K562 (cell line): ENCODE data around the gene GABPB2. TPM values are rescaled to one million over a fixed set of nuclear protein-coding genes. Genes with fewer than 3 reads are reported as not detected.

Source experiments
- ATAC-seq: fragments of 200-7000 bp; cut with Tn5 transposase; 3 replicates; pipeline ENCODE4 v1.9.1; 2020; ENCODE audit warnings: moderate library complexity
- BruUV-seq: library from RNA; stranded (reverse); fragments of 400-500 nt; replicated peaks from 2 replicates; lab custom pipeline; 2021; lab: Mats Ljungman, UMichigan
- CTCF ChIA-PET: fragments of 300-600 bp; formaldehyde crosslinking; extraction: SDS; loops from one replicate; lab custom pipeline; 2021; ENCODE audit warnings: low intra/inter-chr PET ratio; lab: Yijun Ruan, JAX
- POLR2A ChIA-PET: fragments of 300-600, 350-650 bp; sonication (Branson Sonifier 250); formaldehyde crosslinking; extraction: SDS; loops from one replicate; lab custom pipeline; 2021; ENCODE audit warnings: antibody characterized with exemption, inconsistent platforms; lab: Yijun Ruan, JAX
- DNase-seq, 4 experiments: peaks; one replicate each; pipeline versions ENCODE4 v3.0.0 to v3.0.0-alpha.2; 2011 to 2018; ENCODE audit warnings: low spot score in 3 of 4, mixed read lengths in 3 of 4; ENCODE audit errors: extremely low read depth in 1 of 4
- FAIRE-seq: peaks from 2 replicates; lab custom pipeline; 2011; peaks lifted over from hg19 to GRCh38; lab: Jason Lieb, UNC
- H2AFZ ChIP-seq: 2 replicates; pipeline ENCODE4 v1.6.0; 2011; ENCODE audit warnings: low read depth, low read length, control low read depth, inconsistent platforms
- H3K27ac ChIP-seq: fragments of 200-600 bp; 3 replicates; pipeline ENCODE4 v1.8.0; 2011; ENCODE audit warnings: low read depth, mild to moderate bottlenecking, control low read depth, inconsistent platforms, low read length, moderate library complexity, mixed read lengths; ENCODE audit errors: extremely low read depth
- H3K27me3 ChIP-seq, 2 experiments: fragments of 300-600 bp in 1 of 2; 2 replicates in 1 of 2; 3 replicates in 1 of 2; pipeline versions ENCODE4 v1.6.0 to v1.8.0; 2011; ENCODE audit warnings: inconsistent platforms in 2 of 2, low read length in 2 of 2, mild to moderate bottlenecking in 1 of 2, mixed read lengths in 1 of 2, moderate library complexity in 1 of 2; ENCODE audit not compliant: control insufficient read depth in 2 of 2, insufficient read depth in 2 of 2
- H3K36me3 ChIP-seq: fragments of 300-600 bp; 3 replicates; pipeline ENCODE4 v1.8.0; 2011; ENCODE audit warnings: mild to moderate bottlenecking, low read length, inconsistent platforms; ENCODE audit not compliant: control insufficient read depth, insufficient read depth
- H3K4me1 ChIP-seq, 2 experiments: fragments of 200-600 bp in 1 of 2; replicated peaks in 1 of 2; 2 replicates in 1 of 2; 3 replicates in 1 of 2; pipeline versions ENCODE4 v1.5.1 to v1.8.0; 2011; ENCODE audit warnings: inconsistent platforms in 2 of 2, low read length in 2 of 2, mild to moderate bottlenecking in 1 of 2, mixed read lengths in 1 of 2, moderate library complexity in 1 of 2; ENCODE audit not compliant: control insufficient read depth in 2 of 2, insufficient read depth in 2 of 2
- H3K4me2 ChIP-seq: 2 replicates; pipeline ENCODE4 v1.6.1; 2011; ENCODE audit warnings: low read length, control low read depth, inconsistent platforms, mixed read lengths; ENCODE audit not compliant: insufficient read depth
- H3K4me3 ChIP-seq: fragments of 200-600 bp; sonication (generic), shearing (Covaris generic); 2 replicates; pipeline ENCODE4 v1.5.1; 2016; ENCODE audit warnings: control low read depth, inconsistent platforms
- H3K79me2 ChIP-seq: fragments of 200-600 bp; 3 replicates; pipeline ENCODE4 v1.8.0; 2011; ENCODE audit warnings: low read length, inconsistent platforms; ENCODE audit not compliant: control insufficient read depth, insufficient read depth
- H3K9ac ChIP-seq, 2 experiments: 2 replicates each; pipeline versions ENCODE4 v1.6.0 to v1.6.1; 2011; ENCODE audit warnings: low read depth in 2 of 2, low read length in 2 of 2, control low read depth in 1 of 2, inconsistent platforms in 1 of 2, mild to moderate bottlenecking in 1 of 2, mixed read lengths in 1 of 2; ENCODE audit not compliant: insufficient read depth in 1 of 2
- H3K9me1 ChIP-seq: one replicate; pipeline ENCODE4 v1.6.0; 2011; ENCODE audit warnings: inconsistent platforms, mild to moderate bottlenecking, low read length, moderate library complexity; ENCODE audit not compliant: control insufficient read depth, insufficient read depth
- H3K9me3 ChIP-seq: replicated peaks from 2 replicates; pipeline ENCODE4 v1.5.1; 2011; ENCODE audit warnings: low read depth, low read length, inconsistent platforms; ENCODE audit not compliant: control insufficient read depth, insufficient read depth
- H4K20me1 ChIP-seq: replicated peaks from 2 replicates; pipeline ENCODE4 v1.6.1; 2011; ENCODE audit warnings: low read length, inconsistent platforms, mixed read lengths; ENCODE audit not compliant: control insufficient read depth, insufficient read depth
- CAMTA2 ChIP-seq: fragments of 250-450 bp; sonication (Bioruptor Pico); conservative IDR thresholded peaks from 2 replicates; pipeline ENCODE4 v1.5.1; 2022
- CBFA2T3 ChIP-seq: fragments of 450-650 bp; IDR thresholded peaks from 2 replicates; pipeline ENCODE4 v1.6.1; 2017
- ETV5 ChIP-seq: sonication (generic); formaldehyde crosslinking; IDR thresholded peaks from 2 replicates; pipeline ENCODE4 v1.4.0; 2020; ENCODE audit warnings: low read depth, mild to moderate bottlenecking, missing genetic modification reagents
- MEF2D ChIP-seq: conservative IDR thresholded peaks from 2 replicates; pipeline ENCODE4 v1.6.1; 2016; ENCODE audit warnings: low read depth, missing genetic modification characterization, missing compliant biosample characterization
- PCBP1 ChIP-seq: fragments of 200-400 bp; formaldehyde crosslinking; IDR thresholded peaks from 2 replicates; pipeline ENCODE4 v1.6.1; 2018; ENCODE audit warnings: mild to moderate bottlenecking, low read depth, low read length; ENCODE audit not compliant: poor library complexity, severe bottlenecking
- RERE ChIP-seq: sonication (generic); formaldehyde crosslinking; IDR thresholded peaks from 2 replicates; pipeline ENCODE4 v1.8.0; 2023; ENCODE audit warnings: missing genetic modification reagents, mild to moderate bottlenecking, borderline replicate concordance
- RHOXF2B ChIP-seq: fragments of 250-450 bp; sonication (Bioruptor Pico); conservative IDR thresholded peaks from 2 replicates; pipeline ENCODE4 v1.5.1; 2021
- ZNF584 ChIP-seq: fragments of 200-800 bp; sonication (Bioruptor generic); IDR thresholded peaks from 2 replicates; pipeline ENCODE4 v1.6.1; 2016; ENCODE audit warnings: low read depth, mild to moderate bottlenecking, missing genetic modification characterization, missing compliant biosample characterization
- ZZZ3 ChIP-seq: fragments of 450-650 bp; IDR thresholded peaks from 2 replicates; pipeline ENCODE4 v1.6.1; 2016; ENCODE audit warnings: antibody characterized with exemption, mild to moderate bottlenecking, moderate library complexity
- WGBS: fragments of 100-300 bp; shearing (Covaris generic); methylation state at CpG from one replicate; pipeline ENCODE4 v1.1.6; 2016; ENCODE audit warnings: low coverage, mixed read lengths; ENCODE audit not compliant: insufficient coverage; ENCODE audit errors: missing lambda C conversion rate; 5-methylcytosine and 5-hydroxymethylcytosine counted together
- in situ Hi-C: fragments of 300-500 bp; cut with MboI; formaldehyde crosslinking; loops from 4 replicates; pipeline ENCODE4 v1.15.0; 2018; ENCODE audit warnings: inconsistent platforms, mixed read lengths
- intact Hi-C: fragments of 100-400 bp; cut with micrococcal nuclease; formaldehyde crosslinking; loops from 2 replicates; pipeline ENCODE4 v1.14.2; 2022
- polyA plus RNA-seq, 8 experiments: library from polyadenylated mRNA; depleted of rRNA in 4 of 8; stranded (reverse) in 5 of 8; unstranded in 3 of 8; fragments of >200 nt; fragmentation: Nextera tagmentation in 2 of 8; fragmentation: Illumina TruSeq in 1 of 8; extraction: Ambion mirVana in 2 of 8; extraction: Trizol in 1 of 8; gene quantifications; 2 replicates each; pipeline versions ENCODE4 v1.2.1 to v1.2.3, GENCODE V29; 2011 to 2014; ENCODE audit warnings: inconsistent platforms in 1 of 8, missing spikeins in 1 of 8
- total RNA-seq, 7 experiments: library from RNA; depleted of rRNA in 6 of 7; stranded (reverse); fragments of >200 nt in 6 of 7; fragmentation: Illumina TruSeq in 2 of 7; extraction: Trizol in 2 of 7; gene quantifications; 2 replicates each; pipeline versions ENCODE4 v1.2.1 to v1.2.3, GENCODE V29; 2011 to 2021; ENCODE audit warnings: low replicate concordance in 1 of 7

The GABPB2 gene
- total and polyA plus RNA-seq, 9 of the 15 experiments (the other 6 are each of a cell fraction or from before 2014, with no cell fraction given), result 2.2 to 13.3 (median 6.1) TPM

- TF ChIP-seq CBFA2T3 (no peak), MEF2D (tag) (no peak), CAMTA2 (CRISPR knock-in tag) (no peak), ZNF584 (no peak), PCBP1 (no peak)
- TF ChIP-seq, all 486 proteins: peak for 6
Observed at GRCh38 chr1:151144474-151145303, 74.1 kb downstream of the GABPB2 start (continued).

- Histone ChIP-seq H3K9me3 (no peaks in the 10 kb centered on the region), H2AFZ (peak overlapping the region; percentile 92), H3K9me1 (no peaks in the 10 kb centered on the region), H3K4me2 (peak overlapping the region; percentile 82), H3K4me1 (peaks cover 20 to 46% of the 10 kb centered on the region in 2 experiments; a peak in 4 of 5 replicates), H3K9ac (peak overlapping the region in 1 of 2 experiments; percentile 93; a peak in 2 of 4 replicates), H3K27me3 (no peaks in the 10 kb centered on the region), H4K20me1 (no peaks in the 10 kb centered on the region; the same call in 1 of the 2 replicates), H3K4me3 (peak overlapping the region; percentile 59; the same call in 1 of the 2 replicates), H3K27ac (no peak overlapping the region), H3K79me2 (no peaks in the 10 kb centered on the region), H3K36me3 (no peaks in the 10 kb centered on the region)
- ATAC-seq, result no peak
- no peak for FAIRE-seq
- intact Hi-C loops (no loop called here), in situ Hi-C loops (no loop called here)
- ChIA-PET POLR2A (interaction anchor here (0.6 to 1.4 kb wide), 2 partner anchors 11 to 14 kb away, joined by 3 to 7 read pairs; no protein-coding TSS in a partner anchor), CTCF (no interaction called here)
- no TSS peak for BruUV-seq
- DNase-seq, result no peak
- 71% methylated on average over 25 of the region's 43 CpGs for WGBS
- TF ChIP-seq RHOXF2B (CRISPR knock-in tag) (no peak), ZZZ3 (no peak), ETV5 (CRISPR knock-in tag) (no peak), RERE (CRISPR knock-in tag) (no peak)
Observed at GRCh38 chr1:151145304-151146071, 74.9 kb downstream of the GABPB2 start.
